ENCODE data around the gene TANGO6.

The TANGO6 gene

DNA sequence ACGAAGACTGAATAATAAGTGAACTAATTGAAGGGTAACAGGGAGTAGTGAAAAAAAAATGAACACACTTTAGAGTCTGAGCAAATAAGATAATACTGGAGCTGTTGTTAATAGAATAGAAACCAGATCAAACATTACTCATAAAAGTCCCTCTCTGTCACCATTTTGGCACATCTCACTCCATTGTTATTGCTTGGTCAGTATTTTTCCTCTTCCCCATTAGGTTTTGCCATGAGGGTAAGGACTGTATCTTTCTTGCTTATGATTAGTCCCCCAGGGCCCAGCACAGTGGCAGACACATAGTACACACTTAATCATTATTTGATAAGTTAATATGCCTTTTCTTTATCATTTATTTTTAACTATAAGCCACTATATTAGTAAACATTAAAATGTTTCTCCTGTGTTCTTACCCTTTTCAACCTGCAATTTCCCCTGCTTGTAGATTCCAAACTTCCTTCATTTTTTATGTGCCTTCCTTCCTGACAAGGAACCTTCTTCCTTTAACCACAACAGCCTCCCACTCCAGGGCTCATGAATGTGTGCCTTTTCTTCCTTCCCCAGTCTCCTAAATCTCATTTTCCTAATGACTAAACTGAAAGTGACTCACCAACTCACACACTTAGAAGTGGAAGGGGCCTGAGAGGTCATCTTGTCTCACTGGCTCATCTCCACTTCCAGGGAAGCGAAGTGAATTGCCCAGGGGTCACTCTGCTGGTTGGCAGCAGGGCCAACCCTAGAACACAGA lies 173.9 kb downstream of the TANGO6 start:
- Histone ChIP-seq H3K4me3 (ENCODE audit: low read depth in 1 of 5, low read length in 5 of 5) (no peak overlapping the region), H3K27ac (ENCODE audit: low read depth, low read length) (no peak overlapping the region), H3K9me3 (ENCODE audit: control insufficient read depth in 5 of 5, low read length in 5 of 5) (no peaks in the 10 kb centered on the region), H3K36me3 (ENCODE audit: control insufficient read depth in 5 of 5, insufficient read depth in 5 of 5, low read length in 5 of 5) (no peaks in the 10 kb centered on the region), H3K4me1 (ENCODE audit: control insufficient read depth in 5 of 5, insufficient read depth in 5 of 5, low read length in 5 of 5) (peaks cover 0 to 12% (median 3%) of the 10 kb centered on the region in 5 donors), H3K27me3 (ENCODE audit: control insufficient read depth in 5 of 5, insufficient read depth in 4 of 5, low read length in 5 of 5) (no peaks in the 10 kb centered on the region), H3K9ac (ENCODE audit: low read length in 5 of 5) (no peak overlapping the region)

DNA sequence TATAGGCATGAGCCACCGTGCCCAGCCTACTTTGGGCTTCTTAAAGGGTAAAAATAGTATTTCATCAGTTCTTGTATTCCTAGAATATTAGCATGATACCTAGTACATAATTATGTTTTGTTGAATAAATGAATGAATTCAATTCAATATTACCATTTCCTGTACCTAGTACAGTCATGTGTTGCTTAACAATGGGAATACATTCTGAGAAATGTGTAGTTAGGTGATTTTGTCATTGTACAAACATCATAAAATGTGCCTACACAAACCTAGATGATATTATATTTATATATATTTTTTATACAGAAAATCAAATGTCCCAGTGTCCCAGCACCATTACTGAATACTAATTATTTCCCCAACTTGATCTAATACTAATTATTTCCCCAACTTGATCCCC lies 176.5 kb downstream of the TANGO6 start:
- Histone ChIP-seq H3K4me1 (ENCODE audit: control insufficient read depth in 5 of 5, insufficient read depth in 5 of 5, low read length in 5 of 5) (peaks cover 0 to 12% (median 3%) of the 10 kb centered on the region in 5 donors), H3K9ac (ENCODE audit: low read length in 5 of 5) (no peak overlapping the region), H3K27me3 (ENCODE audit: control insufficient read depth in 5 of 5, insufficient read depth in 4 of 5, low read length in 5 of 5) (no peaks in the 10 kb centered on the region), H3K27ac (ENCODE audit: low read depth, low read length) (no peak overlapping the region), H3K9me3 (ENCODE audit: control insufficient read depth in 5 of 5, low read length in 5 of 5) (no peaks in the 10 kb centered on the region), H3K4me3 (ENCODE audit: low read depth in 1 of 5, low read length in 5 of 5) (no peak overlapping the region), H3K36me3 (ENCODE audit: control insufficient read depth in 5 of 5, insufficient read depth in 5 of 5, low read length in 5 of 5) (peaks cover 0 to 7% (median 4%) of the 10 kb centered on the region in 5 donors)

DNA sequence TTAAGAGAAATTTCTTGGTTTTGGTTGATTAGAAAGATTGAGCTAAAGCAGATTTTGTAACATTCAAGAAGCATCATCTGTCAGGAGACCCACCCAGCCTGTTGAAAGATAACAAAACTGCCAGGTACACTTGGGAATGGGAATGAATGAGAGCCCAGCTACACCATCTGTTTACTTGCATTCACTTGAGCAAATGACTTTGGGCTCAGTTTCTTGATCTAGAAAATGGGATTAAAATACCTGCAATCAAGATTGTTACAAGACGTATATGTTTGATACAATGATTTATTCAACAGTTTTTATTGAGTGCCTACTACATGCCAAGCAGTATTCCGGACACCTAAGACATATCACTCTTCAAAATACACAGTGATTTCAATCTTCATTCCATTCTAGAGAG lies 185.8 kb downstream of the TANGO6 start:
- Histone ChIP-seq H3K9ac (ENCODE audit: low read length in 5 of 5) (peak overlapping the region in 1 of 5 donors; percentile 20), H3K27me3 (ENCODE audit: control insufficient read depth in 5 of 5, insufficient read depth in 4 of 5, low read length in 5 of 5) (no peaks in the 10 kb centered on the region), H3K4me3 (ENCODE audit: low read depth in 1 of 5, low read length in 5 of 5) (no peak overlapping the region), H3K27ac (ENCODE audit: low read depth, low read length) (no peak overlapping the region), H3K4me1 (ENCODE audit: control insufficient read depth in 5 of 5, insufficient read depth in 5 of 5, low read length in 5 of 5) (no peaks in the 10 kb centered on the region), H3K9me3 (ENCODE audit: control insufficient read depth in 5 of 5, low read length in 5 of 5) (no peaks in the 10 kb centered on the region), H3K36me3 (ENCODE audit: control insufficient read depth in 5 of 5, insufficient read depth in 5 of 5, low read length in 5 of 5) (peaks cover 4 to 16% (median 11%) of the 10 kb centered on the region in 5 donors)

DNA sequence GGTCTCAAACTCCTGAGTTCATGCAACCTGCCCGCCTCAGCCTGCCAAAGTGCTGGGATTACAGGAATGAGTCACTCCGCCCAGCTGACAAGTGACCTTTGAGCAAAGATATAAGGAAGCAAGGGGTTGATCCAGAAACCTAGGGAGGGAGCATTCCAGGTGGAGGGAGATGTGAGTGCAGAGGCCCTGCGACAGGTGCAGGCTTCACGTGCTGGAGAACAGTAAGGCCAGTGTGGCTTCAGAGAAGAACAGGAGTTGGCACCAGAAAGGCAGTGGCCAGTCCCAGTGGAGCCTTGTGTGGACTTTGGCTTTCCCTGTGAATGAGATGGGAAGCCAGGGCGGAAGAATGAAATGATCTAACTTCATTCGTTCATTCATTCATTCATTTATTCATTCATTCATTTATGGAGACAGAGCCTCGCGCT lies 188.6 kb downstream of the TANGO6 start:
- no peak overlapping the region for H3K9ac ChIP-seq (ENCODE audit: low read length in 5 of 5)
- H3K36me3 ChIP-seq (ENCODE audit: control insufficient read depth in 5 of 5, insufficient read depth in 5 of 5, low read length in 5 of 5): peaks cover 4 to 11% (median 8%) of the 10 kb centered on the region in 5 donors
- no peak overlapping the region for H3K27ac ChIP-seq (ENCODE audit: low read depth, low read length)
- no peaks in the 10 kb centered on the region for H3K4me1 ChIP-seq (ENCODE audit: control insufficient read depth in 5 of 5, insufficient read depth in 5 of 5, low read length in 5 of 5)
- H3K9me3 ChIP-seq (ENCODE audit: control insufficient read depth in 5 of 5, low read length in 5 of 5): no peaks in the 10 kb centered on the region
- no peak overlapping the region for H3K4me3 ChIP-seq (ENCODE audit: low read depth in 1 of 5, low read length in 5 of 5)
- no peaks in the 10 kb centered on the region for H3K27me3 ChIP-seq (ENCODE audit: control insufficient read depth in 5 of 5, insufficient read depth in 4 of 5, low read length in 5 of 5)

DNA sequence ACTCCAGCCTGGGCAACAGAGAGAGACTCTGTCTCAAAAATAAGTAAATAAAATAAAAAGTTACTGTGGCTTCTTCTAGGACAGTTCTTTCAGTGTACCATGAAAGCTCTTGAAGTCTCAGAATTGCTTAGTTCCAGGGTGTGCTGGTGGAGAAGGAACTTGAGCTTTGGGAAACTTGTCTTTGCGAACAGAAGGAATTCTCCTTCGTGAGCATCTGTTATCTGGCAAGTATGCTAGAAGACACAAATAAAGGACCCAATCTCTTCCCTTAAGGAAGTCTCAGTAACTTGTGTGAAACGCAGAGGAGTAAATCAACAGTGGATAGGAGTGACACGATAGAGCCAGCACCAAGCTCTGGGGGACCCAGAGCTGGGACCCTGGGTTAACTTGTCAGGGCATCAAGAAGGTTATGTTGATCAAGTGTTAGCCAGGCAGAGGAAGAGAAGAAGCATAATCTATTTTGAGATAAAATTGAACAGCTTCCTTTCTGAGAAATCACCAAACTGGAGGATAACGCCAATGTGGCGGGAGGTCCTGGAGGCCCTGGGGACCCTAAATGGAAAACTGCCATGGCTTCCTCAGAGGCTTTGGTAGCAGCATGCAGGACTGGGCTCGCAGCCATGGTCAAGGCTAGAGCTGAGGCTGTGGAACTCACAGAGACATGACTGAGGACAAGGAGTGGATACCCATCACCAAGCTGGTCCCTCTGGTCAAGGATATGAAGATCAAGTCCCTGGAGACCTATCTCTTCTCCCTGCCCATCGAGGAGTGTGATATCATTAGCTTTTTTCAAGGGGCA lies 190.0 kb downstream of the TANGO6 start:
- Histone ChIP-seq H3K27me3 (ENCODE audit: control insufficient read depth in 5 of 5, insufficient read depth in 4 of 5, low read length in 5 of 5) (no peaks in the 10 kb centered on the region), H3K9me3 (ENCODE audit: control insufficient read depth in 5 of 5, low read length in 5 of 5) (no peaks in the 10 kb centered on the region), H3K27ac (ENCODE audit: low read depth, low read length) (no peak overlapping the region), H3K36me3 (ENCODE audit: control insufficient read depth in 5 of 5, insufficient read depth in 5 of 5, low read length in 5 of 5) (peaks cover 4 to 11% (median 8%) of the 10 kb centered on the region in 5 donors), H3K4me1 (ENCODE audit: control insufficient read depth in 5 of 5, insufficient read depth in 5 of 5, low read length in 5 of 5) (no peaks in the 10 kb centered on the region), H3K4me3 (ENCODE audit: low read depth in 1 of 5, low read length in 5 of 5) (no peak overlapping the region), H3K9ac (ENCODE audit: low read length in 5 of 5) (no peak overlapping the region)

DNA sequence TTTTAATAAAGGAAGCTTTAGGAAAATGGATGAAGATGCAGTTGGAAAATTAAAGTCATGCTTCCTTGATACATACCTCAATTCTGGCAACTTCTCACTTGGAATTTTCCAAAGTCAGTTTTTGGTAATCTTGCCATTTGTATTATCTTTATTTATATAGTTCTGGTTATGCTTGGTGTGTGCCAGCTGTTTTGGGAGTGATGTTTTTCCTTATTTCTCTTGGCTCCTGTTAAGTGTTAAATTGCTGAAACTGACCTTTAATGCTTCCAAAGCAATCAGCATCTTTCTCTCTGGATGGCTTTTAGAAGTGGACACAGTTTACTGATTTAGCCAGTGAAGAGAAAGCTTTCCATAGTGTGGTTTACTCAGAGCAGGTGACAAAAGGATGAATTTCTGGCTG lies 192.0 kb downstream of the TANGO6 start:
- H3K27ac ChIP-seq (ENCODE audit: low read depth, low read length): no peak overlapping the region
- no peak overlapping the region for H3K4me3 ChIP-seq (ENCODE audit: low read depth in 1 of 5, low read length in 5 of 5)
- H3K9ac ChIP-seq (ENCODE audit: low read length in 5 of 5): no peak overlapping the region
- peaks cover 0 to 9% (median 0%) of the 10 kb centered on the region in 5 donors for H3K4me1 ChIP-seq (ENCODE audit: control insufficient read depth in 5 of 5, insufficient read depth in 5 of 5, low read length in 5 of 5)
- H3K9me3 ChIP-seq (ENCODE audit: control insufficient read depth in 5 of 5, low read length in 5 of 5): no peaks in the 10 kb centered on the region
- no peaks in the 10 kb centered on the region for H3K27me3 ChIP-seq (ENCODE audit: control insufficient read depth in 5 of 5, insufficient read depth in 4 of 5, low read length in 5 of 5)
- peaks cover under 1 to 15% (median 8%) of the 10 kb centered on the region in 5 donors for H3K36me3 ChIP-seq (ENCODE audit: control insufficient read depth in 5 of 5, insufficient read depth in 5 of 5, low read length in 5 of 5)

DNA sequence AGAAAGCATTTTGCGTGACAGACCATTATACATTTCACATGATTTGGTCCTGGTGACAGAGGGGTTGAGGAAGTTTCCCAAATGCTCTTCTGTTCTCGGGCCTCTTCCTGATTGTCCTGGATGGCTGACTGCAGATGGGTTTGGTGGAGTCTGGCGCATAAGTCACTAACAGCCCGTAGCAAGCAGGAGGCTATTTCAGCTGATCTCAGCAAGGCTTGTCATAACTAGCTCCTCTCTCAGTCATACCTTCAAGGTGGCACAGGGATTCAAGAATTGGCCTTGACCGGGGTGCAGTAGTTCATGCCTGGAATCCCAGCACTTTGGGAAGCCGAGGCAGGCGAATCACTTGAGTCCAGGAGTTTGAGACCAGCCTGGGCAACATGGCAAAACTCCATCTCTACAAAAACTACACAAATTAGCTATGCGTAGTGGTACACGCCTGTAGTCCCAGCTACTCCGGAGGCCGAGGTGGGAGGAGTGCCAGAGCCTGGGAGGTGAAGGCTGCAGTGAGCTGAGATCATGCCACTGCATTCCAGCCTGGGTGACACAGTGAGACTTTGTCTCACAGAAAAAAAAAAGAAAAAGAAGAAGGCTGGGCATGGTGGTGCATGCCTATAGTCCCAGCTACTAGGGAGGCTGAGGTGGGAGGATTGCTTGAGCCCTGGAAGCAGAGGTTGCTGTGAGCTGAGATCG lies 193.2 kb downstream of the TANGO6 start:
- no peak overlapping the region for H3K4me3 ChIP-seq (ENCODE audit: low read depth in 1 of 5, low read length in 5 of 5)
- peaks cover 8 to 22% (median 15%) of the 10 kb centered on the region in 5 donors for H3K36me3 ChIP-seq (ENCODE audit: control insufficient read depth in 5 of 5, insufficient read depth in 5 of 5, low read length in 5 of 5)
- H3K4me1 ChIP-seq (ENCODE audit: control insufficient read depth in 5 of 5, insufficient read depth in 5 of 5, low read length in 5 of 5): peaks cover 0 to 10% (median 0%) of the 10 kb centered on the region in 5 donors
- H3K27me3 ChIP-seq (ENCODE audit: control insufficient read depth in 5 of 5, insufficient read depth in 4 of 5, low read length in 5 of 5): no peaks in the 10 kb centered on the region
- no peak overlapping the region for H3K27ac ChIP-seq (ENCODE audit: low read depth, low read length)
- H3K9ac ChIP-seq (ENCODE audit: low read length in 5 of 5): no peak overlapping the region
- peaks cover 2 to 3% (median 2%) of the 10 kb centered on the region in 5 donors for H3K9me3 ChIP-seq (ENCODE audit: control insufficient read depth in 5 of 5, low read length in 5 of 5)

DNA sequence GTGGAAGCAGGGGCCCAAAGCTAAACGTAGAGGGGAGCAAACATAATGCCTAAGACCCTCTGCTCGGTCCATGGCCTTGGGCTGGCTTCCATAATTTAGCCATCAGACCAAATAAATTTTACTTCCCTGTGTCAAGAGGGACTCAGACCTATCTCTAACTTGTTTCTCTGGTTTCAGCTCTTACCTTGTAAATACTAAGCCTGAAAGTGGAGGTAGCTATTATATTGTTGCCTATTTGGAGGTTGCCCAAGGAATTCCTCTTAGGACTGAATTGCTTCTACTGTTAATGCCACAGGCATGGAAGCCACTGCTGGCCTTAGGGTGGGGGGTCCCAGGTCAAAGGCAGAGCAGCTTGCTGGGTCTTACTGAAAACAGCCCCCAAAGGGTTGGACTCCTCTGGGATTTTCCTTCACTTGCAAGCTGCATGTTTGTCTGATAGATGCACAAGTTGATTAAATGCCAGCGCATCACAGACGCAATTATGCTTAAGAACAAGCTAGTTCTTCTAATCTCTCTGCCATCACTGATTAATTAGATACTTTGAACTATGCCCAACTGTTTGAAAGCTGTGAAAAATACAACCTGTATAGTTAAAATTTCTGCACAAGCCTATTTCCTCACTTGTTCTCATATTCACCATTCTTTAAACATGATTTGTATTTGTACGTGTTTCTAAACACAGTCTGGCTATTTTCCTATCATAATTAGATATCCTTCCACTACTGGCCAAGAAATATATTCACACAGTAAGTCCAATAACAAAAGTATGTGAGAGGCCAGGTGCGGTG lies 194.2 kb downstream of the TANGO6 start:
- Histone ChIP-seq H3K36me3 (ENCODE audit: control insufficient read depth in 5 of 5, insufficient read depth in 5 of 5, low read length in 5 of 5) (peaks cover 13 to 28% (median 21%) of the 10 kb centered on the region in 5 donors), H3K9ac (ENCODE audit: low read length in 5 of 5) (no peak overlapping the region), H3K4me1 (ENCODE audit: control insufficient read depth in 5 of 5, insufficient read depth in 5 of 5, low read length in 5 of 5) (peaks cover 0 to 10% (median 0%) of the 10 kb centered on the region in 5 donors), H3K9me3 (ENCODE audit: control insufficient read depth in 5 of 5, low read length in 5 of 5) (peaks cover 2 to 8% (median 6%) of the 10 kb centered on the region in 5 donors), H3K4me3 (ENCODE audit: low read depth in 1 of 5, low read length in 5 of 5) (no peak overlapping the region), H3K27me3 (ENCODE audit: control insufficient read depth in 5 of 5, insufficient read depth in 4 of 5, low read length in 5 of 5) (no peaks in the 10 kb centered on the region), H3K27ac (ENCODE audit: low read depth, low read length) (no peak overlapping the region)

DNA sequence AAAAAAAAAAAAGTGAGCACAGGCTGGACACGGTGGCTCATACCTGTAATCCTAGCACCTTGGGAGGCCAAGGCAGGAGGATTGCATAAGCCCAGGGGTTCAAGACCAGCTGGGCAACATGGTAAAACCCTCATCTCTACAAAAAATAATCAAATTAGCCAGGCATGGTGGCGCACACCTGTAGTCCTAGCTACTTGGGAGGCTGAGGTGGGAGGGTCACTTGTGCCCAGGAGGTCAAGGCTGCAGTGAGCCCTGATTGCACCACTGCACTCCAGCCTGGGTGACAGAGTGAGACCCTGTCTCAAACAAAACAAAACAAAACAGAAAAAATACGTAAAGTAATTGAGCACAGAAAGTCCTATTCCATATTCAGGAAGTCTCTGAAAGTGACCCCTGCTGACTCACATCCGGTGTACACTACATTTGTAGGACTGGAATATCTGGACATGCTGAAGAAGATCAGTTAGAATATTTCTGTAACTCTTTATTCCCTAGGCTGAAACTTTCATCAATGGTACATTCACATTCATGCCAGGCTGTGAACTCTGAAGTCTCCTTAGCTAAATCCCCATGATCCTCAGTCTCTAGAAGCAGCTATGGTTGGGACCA lies 196.1 kb downstream of the TANGO6 start:
- Histone ChIP-seq H3K9me3 (ENCODE audit: control insufficient read depth in 5 of 5, low read length in 5 of 5) (peaks cover 2 to 8% (median 6%) of the 10 kb centered on the region in 5 donors), H3K27me3 (ENCODE audit: control insufficient read depth in 5 of 5, insufficient read depth in 4 of 5, low read length in 5 of 5) (no peaks in the 10 kb centered on the region), H3K27ac (ENCODE audit: low read depth, low read length) (no peak overlapping the region)

More for the DNA sequence above, 196.1 kb downstream of the TANGO6 start:
- Histone ChIP-seq H3K4me1 (ENCODE audit: control insufficient read depth in 5 of 5, insufficient read depth in 5 of 5, low read length in 5 of 5) (peaks cover 0 to 10% (median 0%) of the 10 kb centered on the region in 5 donors), H3K4me3 (ENCODE audit: low read depth in 1 of 5, low read length in 5 of 5) (no peak overlapping the region), H3K9ac (ENCODE audit: low read length in 5 of 5) (no peak overlapping the region), H3K36me3 (ENCODE audit: control insufficient read depth in 5 of 5, insufficient read depth in 5 of 5, low read length in 5 of 5) (peaks cover 11 to 24% (median 15%) of the 10 kb centered on the region in 5 donors)

Measured in subcutaneous abdominal adipose tissue (tissue), 5 donors.